Loucy (cell line): ENCODE measurements around the gene ZNF57.

ENCODE experiments used
- EZH2phosphoT487 ChIP-seq: fragments of 200-600 bp; IDR thresholded peaks from 2 replicates; pipeline ENCODE4 v1.6.1; 2018; ENCODE audit warnings: antibody characterized with exemption, mild to moderate bottlenecking, moderate library complexity, borderline replicate concordance
- TF ChIP-seq, protein P1 (sequence below): fragments of 200-600 bp; sonication (generic); conservative IDR thresholded peaks from 2 replicates; pipeline ENCODE4 v1.5.1; 2014; ENCODE audit warnings: mild to moderate bottlenecking, antibody characterized with exemption, low read length

DNA sequence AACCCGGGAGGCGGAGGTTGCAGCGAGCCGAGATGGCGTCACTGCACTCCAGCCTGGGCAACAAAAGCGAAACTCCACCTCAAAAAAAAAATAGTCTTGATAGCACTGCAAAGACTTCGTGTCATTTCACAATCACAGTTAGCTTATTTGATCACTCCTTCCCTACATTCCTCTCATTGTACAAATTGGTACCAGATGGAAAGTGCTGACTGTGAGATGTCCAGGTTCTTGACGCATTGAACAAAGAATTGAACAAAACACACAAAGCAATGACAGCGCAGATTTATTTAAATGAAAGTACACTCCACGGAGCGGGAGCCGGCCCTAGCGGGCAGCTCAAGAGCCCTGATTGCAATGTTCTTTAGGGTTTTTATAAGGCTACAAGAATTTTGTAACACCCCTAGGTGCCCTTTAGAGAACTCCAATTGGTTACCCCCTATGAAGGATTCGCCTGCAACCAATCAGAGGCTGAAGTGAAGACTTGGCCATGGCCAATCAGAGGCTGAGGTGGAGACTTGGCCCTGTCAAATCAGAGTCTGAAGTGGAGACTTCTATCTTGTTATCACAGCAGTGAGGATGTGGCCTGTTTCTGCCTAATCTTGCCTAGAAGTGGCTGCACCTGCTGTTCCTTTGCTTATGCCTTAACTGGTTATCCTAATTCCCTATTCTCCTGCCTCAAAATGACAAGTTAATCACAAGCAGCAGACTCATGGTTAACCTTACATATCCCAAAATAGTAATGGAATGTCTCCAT, 16.9 kb upstream of the ZNF57 start:
- TF ChIP-seq, protein P1, sequence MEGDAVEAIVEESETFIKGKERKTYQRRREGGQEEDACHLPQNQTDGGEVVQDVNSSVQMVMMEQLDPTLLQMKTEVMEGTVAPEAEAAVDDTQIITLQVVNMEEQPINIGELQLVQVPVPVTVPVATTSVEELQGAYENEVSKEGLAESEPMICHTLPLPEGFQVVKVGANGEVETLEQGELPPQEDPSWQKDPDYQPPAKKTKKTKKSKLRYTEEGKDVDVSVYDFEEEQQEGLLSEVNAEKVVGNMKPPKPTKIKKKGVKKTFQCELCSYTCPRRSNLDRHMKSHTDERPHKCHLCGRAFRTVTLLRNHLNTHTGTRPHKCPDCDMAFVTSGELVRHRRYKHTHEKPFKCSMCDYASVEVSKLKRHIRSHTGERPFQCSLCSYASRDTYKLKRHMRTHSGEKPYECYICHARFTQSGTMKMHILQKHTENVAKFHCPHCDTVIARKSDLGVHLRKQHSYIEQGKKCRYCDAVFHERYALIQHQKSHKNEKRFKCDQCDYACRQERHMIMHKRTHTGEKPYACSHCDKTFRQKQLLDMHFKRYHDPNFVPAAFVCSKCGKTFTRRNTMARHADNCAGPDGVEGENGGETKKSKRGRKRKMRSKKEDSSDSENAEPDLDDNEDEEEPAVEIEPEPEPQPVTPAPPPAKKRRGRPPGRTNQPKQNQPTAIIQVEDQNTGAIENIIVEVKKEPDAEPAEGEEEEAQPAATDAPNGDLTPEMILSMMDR = no peak
- no peak for TF ChIP-seq EZH2phosphoT487
